HEK293 (cell line): ENCODE results near the gene SLC28A3.

ENCODE experiments used
- CTCF ChIA-PET: fragments of 350-600 bp; formaldehyde crosslinking; extraction: SDS; loops from one replicate; lab custom pipeline; 2021; ENCODE audit warnings: antibody characterized with exemption; lab: Yijun Ruan, JAX
- POLR2A ChIA-PET: fragments of 300-600 bp; formaldehyde crosslinking; extraction: SDS; loops from one replicate; lab custom pipeline; 2020; ENCODE audit warnings: antibody characterized with exemption, inconsistent platforms; lab: Yijun Ruan, JAX
- H3K27ac ChIP-seq: fragments of 200-500 bp; sonication (Bioruptor generic); 2 replicates; pipeline ENCODE4 v1.5.1; 2014; ENCODE audit warnings: low read depth, low read length, control low read depth, inconsistent platforms; ENCODE audit errors: extremely low read depth
- H3K36me3 ChIP-seq, 2 experiments: fragments of 200-500 bp in 1 of 2; sonication (Bioruptor generic) in 1 of 2; 1 replicate in 1 of 2; 2 replicates in 1 of 2; pipeline ENCODE4 v1.5.1; 2014 to 2017; ENCODE audit warnings: inconsistent platforms in 2 of 2, low read length in 2 of 2; ENCODE audit not compliant: control insufficient read depth in 2 of 2, insufficient read depth in 1 of 2
- H3K4me1 ChIP-seq: fragments of 200-500 bp; sonication (Bioruptor generic); 2 replicates; pipeline ENCODE4 v1.5.1; 2014; ENCODE audit warnings: mild to moderate bottlenecking, low read length, inconsistent platforms; ENCODE audit not compliant: control insufficient read depth, insufficient read depth
- H3K4me3 ChIP-seq: 2 replicates; pipeline ENCODE4 v1.5.1; 2011; ENCODE audit warnings: low read depth, mild to moderate bottlenecking, control low read depth, low read length, moderate library complexity
- H3K9me3 ChIP-seq: fragments of 200-500 bp; sonication (Bioruptor generic); 2 replicates; pipeline ENCODE4 v1.5.1; 2014; ENCODE audit warnings: low read depth, low read length, inconsistent platforms; ENCODE audit not compliant: control insufficient read depth, insufficient read depth
- GFI1B ChIP-seq: fragments of 450-650 bp; formaldehyde crosslinking; IDR thresholded peaks from 2 replicates; pipeline ENCODE4 v1.5.1; 2016; ENCODE audit warnings: missing biosample characterization, missing genetic modification characterization
- HOXD13 ChIP-seq: sonication (generic); formaldehyde crosslinking; IDR thresholded peaks from 2 replicates; pipeline ENCODE4 v1.8.0; 2022; ENCODE audit warnings: missing genetic modification reagents, borderline replicate concordance
- RBAK ChIP-seq: fragments of 450-650 bp; formaldehyde crosslinking; IDR thresholded peaks from 2 replicates; pipeline ENCODE4 v1.5.1; 2016; ENCODE audit warnings: missing biosample characterization, missing genetic modification characterization
- WT1 ChIP-seq: fragments of 450-650 bp; formaldehyde crosslinking; IDR thresholded peaks from 2 replicates; pipeline ENCODE4 v1.5.1; 2016; ENCODE audit warnings: missing biosample characterization, missing genetic modification characterization
- YY2 ChIP-seq: fragments of 450-650 bp; formaldehyde crosslinking; IDR thresholded peaks from 2 replicates; pipeline ENCODE4 v1.5.1; 2016; ENCODE audit warnings: missing biosample characterization, missing genetic modification characterization
- ZBTB20 ChIP-seq: fragments of 450-650 bp; formaldehyde crosslinking; IDR thresholded peaks from 2 replicates; pipeline ENCODE4 v1.5.1; 2016; ENCODE audit warnings: missing biosample characterization, missing genetic modification characterization
- ZFHX2 ChIP-seq: fragments of 450-650 bp; formaldehyde crosslinking; conservative IDR thresholded peaks from 2 replicates; pipeline ENCODE4 v1.5.1; 2016; ENCODE audit warnings: missing biosample characterization, missing genetic modification characterization
- ZIC2 ChIP-seq: fragments of 450-650 bp; formaldehyde crosslinking; IDR thresholded peaks from 2 replicates; pipeline ENCODE4 v1.5.1; 2016; ENCODE audit warnings: missing biosample characterization, missing genetic modification characterization
- ZNF121 ChIP-seq: fragments of 450-650 bp; formaldehyde crosslinking; IDR thresholded peaks from 2 replicates; pipeline ENCODE4 v1.5.1; 2016; ENCODE audit warnings: missing biosample characterization, missing genetic modification characterization
- ZNF132 ChIP-seq: fragments of 450-650 bp; formaldehyde crosslinking; IDR thresholded peaks from 2 replicates; pipeline ENCODE4 v1.5.1; 2017; ENCODE audit warnings: missing biosample characterization, missing genetic modification characterization, borderline replicate concordance
- ZNF202 ChIP-seq: fragments of 450-650 bp; formaldehyde crosslinking; IDR thresholded peaks from 2 replicates; pipeline ENCODE4 v1.5.1; 2016; ENCODE audit warnings: missing biosample characterization, missing genetic modification characterization, borderline replicate concordance
- ZNF221 ChIP-seq: fragments of 450-650 bp; formaldehyde crosslinking; IDR thresholded peaks from 2 replicates; pipeline ENCODE4 v1.5.1; 2017; ENCODE audit warnings: missing biosample characterization, missing genetic modification characterization, borderline replicate concordance
- ZNF248 ChIP-seq: fragments of 450-650 bp; formaldehyde crosslinking; IDR thresholded peaks from 2 replicates; pipeline ENCODE4 v1.5.1; 2017; ENCODE audit warnings: missing biosample characterization, missing genetic modification characterization
- ZNF274 ChIP-seq, 2 experiments: fragments of 200-500 bp in 1 of 2; fragments of 450-650 bp in 1 of 2; sonication (Bioruptor generic) in 1 of 2; formaldehyde crosslinking in 1 of 2; IDR thresholded peaks; 2 replicates each; pipeline versions ENCODE4 v1.5.1 to v1.6.1; 2014 to 2016; ENCODE audit warnings: borderline replicate concordance in 1 of 2, inconsistent platforms in 1 of 2, low read length in 1 of 2, missing biosample characterization in 1 of 2, missing genetic modification characterization in 1 of 2
- ZNF549 ChIP-seq: fragments of 450-650 bp; IDR thresholded peaks from 2 replicates; pipeline ENCODE4 v1.5.1; 2018; ENCODE audit warnings: missing biosample characterization, missing genetic modification characterization, mild to moderate bottlenecking, inconsistent platforms, moderate library complexity
- ZNF555 ChIP-seq: fragments of 450-650 bp; formaldehyde crosslinking; conservative IDR thresholded peaks from 2 replicates; pipeline ENCODE4 v1.5.1; 2017; ENCODE audit warnings: missing biosample characterization, mild to moderate bottlenecking, missing genetic modification characterization, inconsistent platforms
- ZNF658 ChIP-seq: fragments of 450-650 bp; formaldehyde crosslinking; IDR thresholded peaks from 2 replicates; pipeline ENCODE4; 2016; ENCODE audit warnings: missing biosample characterization, missing genetic modification characterization
- ZNF747 ChIP-seq: fragments of 450-650 bp; formaldehyde crosslinking; IDR thresholded peaks from 2 replicates; pipeline ENCODE4 v1.5.1; 2016; ENCODE audit warnings: missing biosample characterization, missing genetic modification characterization
- ZNF785 ChIP-seq: fragments of 450-650 bp; formaldehyde crosslinking; IDR thresholded peaks from 2 replicates; pipeline ENCODE4 v1.5.1; 2016; ENCODE audit warnings: missing biosample characterization, missing genetic modification characterization
- TF ChIP-seq, protein P1 (sequence below): fragments of 450-650 bp; formaldehyde crosslinking; IDR thresholded peaks from 2 replicates; pipeline ENCODE4 v1.5.0; 2017; ENCODE audit warnings: missing biosample characterization, missing genetic modification characterization, borderline replicate concordance

SLC28A3 gene

DNA sequence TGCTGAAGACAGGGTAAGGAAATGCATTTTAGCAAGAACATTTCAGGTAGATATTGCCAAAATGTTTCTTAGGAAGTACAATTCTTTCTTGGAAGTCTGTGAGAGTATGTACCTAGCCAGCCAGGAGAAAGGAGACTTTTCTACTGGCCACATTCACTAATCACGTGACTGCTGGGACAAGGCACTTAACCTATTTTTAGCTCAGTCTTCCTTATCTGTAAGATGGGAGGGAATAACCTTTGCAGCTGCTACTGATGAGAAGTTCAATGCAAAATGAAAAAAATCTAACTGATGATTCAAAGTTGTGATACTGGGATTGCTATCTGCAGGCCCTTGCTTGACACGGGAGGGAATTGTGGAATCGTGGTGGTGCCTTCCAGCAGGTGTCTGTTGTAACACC is 42.6 kb upstream of the SLC28A3 start:
- Histone ChIP-seq H3K27ac (no peak overlapping the region), H3K4me1 (no peaks in the 10 kb centered on the region), H3K9me3 (no peaks in the 10 kb centered on the region), H3K36me3 (no peaks in the 10 kb centered on the region), H3K4me3 (no peak overlapping the region)
- ChIA-PET CTCF (interaction anchor here (2.2 kb wide), 1 partner anchor 13 kb away, joined by 9 read pairs; no protein-coding TSS in a partner anchor), POLR2A (no interaction called here)
- TF ChIP-seq ZNF202, result no peak
- no peak for TF ChIP-seq HOXD13 (CRISPR knock-in tag)
- no peak for TF ChIP-seq ZNF221
- no peak for TF ChIP-seq RBAK (tag by site-specific recombination)
- TF ChIP-seq ZIC2, result no peak
- TF ChIP-seq, protein P1, sequence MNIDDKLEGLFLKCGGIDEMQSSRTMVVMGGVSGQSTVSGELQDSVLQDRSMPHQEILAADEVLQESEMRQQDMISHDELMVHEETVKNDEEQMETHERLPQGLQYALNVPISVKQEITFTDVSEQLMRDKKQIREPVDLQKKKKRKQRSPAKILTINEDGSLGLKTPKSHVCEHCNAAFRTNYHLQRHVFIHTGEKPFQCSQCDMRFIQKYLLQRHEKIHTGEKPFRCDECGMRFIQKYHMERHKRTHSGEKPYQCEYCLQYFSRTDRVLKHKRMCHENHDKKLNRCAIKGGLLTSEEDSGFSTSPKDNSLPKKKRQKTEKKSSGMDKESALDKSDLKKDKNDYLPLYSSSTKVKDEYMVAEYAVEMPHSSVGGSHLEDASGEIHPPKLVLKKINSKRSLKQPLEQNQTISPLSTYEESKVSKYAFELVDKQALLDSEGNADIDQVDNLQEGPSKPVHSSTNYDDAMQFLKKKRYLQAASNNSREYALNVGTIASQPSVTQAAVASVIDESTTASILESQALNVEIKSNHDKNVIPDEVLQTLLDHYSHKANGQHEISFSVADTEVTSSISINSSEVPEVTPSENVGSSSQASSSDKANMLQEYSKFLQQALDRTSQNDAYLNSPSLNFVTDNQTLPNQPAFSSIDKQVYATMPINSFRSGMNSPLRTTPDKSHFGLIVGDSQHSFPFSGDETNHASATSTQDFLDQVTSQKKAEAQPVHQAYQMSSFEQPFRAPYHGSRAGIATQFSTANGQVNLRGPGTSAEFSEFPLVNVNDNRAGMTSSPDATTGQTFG, result no peak
- no peak for TF ChIP-seq YY2 (tag by site-specific recombination)
- no peak for TF ChIP-seq ZNF549

DNA sequence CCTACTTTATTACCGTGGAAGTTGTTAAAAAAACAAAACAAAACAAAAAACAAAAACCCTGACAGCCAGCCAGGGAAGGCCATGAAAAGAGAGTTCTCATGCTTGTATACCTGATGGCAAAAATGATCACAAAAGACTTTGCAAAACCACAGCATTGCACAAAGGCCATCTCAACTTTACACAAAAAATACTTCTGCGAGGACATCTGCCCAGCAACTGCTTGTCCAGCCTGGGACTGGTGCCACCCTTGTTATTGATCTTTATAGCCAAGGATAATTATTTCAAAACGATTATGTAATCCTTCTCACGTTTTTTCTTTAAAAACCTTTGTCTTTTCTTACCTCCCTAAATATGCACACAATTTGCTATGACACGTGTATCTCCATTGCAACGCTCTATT is 42.2 kb upstream of the SLC28A3 start:
- no peak overlapping the region for H3K4me3 ChIP-seq
- H3K36me3 ChIP-seq, result no peaks in the 10 kb centered on the region
- TF ChIP-seq ZNF121 (no peak), ZFHX2 (tag by site-specific recombination) (no peak), ZNF274 (IDR thresholded peaks at IDR 0.05; ENCODE audit: low read length) (no peak), ZNF274 (tag by site-specific recombination; IDR thresholded peaks at IDR 0.05; ENCODE audit: borderline replicate concordance) (no peak), ZNF248 (tag by site-specific recombination) (no peak), ZNF132 (tag by site-specific recombination) (no peak), WT1 (tag by site-specific recombination) (no peak), ZBTB20 (no peak), ZNF747 (tag by site-specific recombination) (no peak), GFI1B (tag by site-specific recombination) (no peak), ZNF555 (tag by site-specific recombination) (no peak), ZNF785 (tag by site-specific recombination) (no peak)
- H3K27ac ChIP-seq, result no peak overlapping the region
- POLR2A ChIA-PET, result no interaction called here
- H3K9me3 ChIP-seq, result no peaks in the 10 kb centered on the region
- no peaks in the 10 kb centered on the region for H3K4me1 ChIP-seq
- CTCF ChIA-PET, result no interaction called here

DNA sequence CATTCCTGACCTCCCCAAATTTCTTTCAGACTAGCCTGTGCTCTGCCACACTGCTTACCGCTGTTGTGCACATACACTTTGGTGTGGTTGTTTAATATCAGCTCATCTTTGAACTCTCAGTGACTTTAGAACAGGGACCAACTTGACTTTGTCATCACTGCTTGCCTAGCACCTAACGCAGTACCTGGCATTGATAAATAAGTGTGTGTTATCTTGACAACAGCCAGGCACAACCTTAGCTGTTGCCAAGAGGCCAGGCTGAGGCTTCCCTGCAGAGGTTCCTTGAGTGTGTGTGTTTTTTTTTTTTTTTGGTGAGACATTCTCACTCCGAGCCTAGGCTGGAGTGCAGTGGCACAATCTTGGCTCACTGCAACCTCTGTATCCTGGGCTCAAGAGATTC is 41.0 kb upstream of the SLC28A3 start:
- H3K4me3 ChIP-seq, result no peak overlapping the region
- H3K27ac ChIP-seq, result no peak overlapping the region
- no peaks in the 10 kb centered on the region for H3K36me3 ChIP-seq
- ChIA-PET CTCF (interaction anchor here (1.0 to 1.4 kb wide), 2 partner anchors 15 to 66 kb away, joined by 3 to 9 read pairs; no protein-coding TSS in a partner anchor), POLR2A (no interaction called here)
- H3K9me3 ChIP-seq, result no peaks in the 10 kb centered on the region
- no peak for TF ChIP-seq ZNF658 (tag by site-specific recombination)
- no peaks in the 10 kb centered on the region for H3K4me1 ChIP-seq
